ENCODE results near the gene PCDHB15.

Gene PCDHB15

DNA sequence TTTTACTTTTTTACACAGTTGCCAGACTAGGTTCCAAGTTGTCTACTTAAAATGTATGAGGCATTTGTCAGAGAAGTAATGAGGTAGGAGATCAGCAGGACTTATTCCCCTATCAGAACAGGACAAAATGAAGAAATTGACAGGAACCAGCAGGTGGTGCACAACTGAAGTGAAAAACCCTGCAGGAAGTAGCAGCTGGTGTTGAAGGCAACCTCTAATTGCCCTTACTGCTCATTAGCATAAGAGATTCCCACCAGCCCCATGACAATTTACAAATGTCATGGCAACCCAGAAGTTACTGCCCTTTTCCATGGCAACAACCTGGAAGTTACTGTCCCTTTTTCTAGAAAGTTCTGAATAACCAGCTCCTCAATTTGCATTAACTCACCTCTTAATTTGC is 5.4 kb downstream of the PCDHB15 start:
- DNase-seq, result no peak

DNA sequence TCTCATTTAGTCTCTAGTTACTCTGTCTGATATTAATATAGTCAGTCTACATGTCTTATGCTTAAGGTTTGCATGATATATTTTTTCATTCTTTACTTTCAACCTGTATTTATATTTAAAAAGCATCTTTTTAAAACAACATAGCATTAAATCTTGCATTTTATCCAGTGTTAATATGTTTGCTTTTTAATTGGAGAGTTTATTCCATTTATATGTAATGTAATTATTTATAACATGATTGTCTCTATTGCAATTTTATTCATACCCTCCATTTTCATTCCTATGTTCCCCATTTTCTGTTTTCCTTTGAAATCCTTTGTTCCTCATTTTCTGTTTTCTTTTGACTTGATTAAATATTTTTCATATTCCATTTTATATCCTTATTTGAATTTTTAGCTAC is 13.3 kb downstream of the PCDHB15 start:
- DNase-seq, result no peak

DNA sequence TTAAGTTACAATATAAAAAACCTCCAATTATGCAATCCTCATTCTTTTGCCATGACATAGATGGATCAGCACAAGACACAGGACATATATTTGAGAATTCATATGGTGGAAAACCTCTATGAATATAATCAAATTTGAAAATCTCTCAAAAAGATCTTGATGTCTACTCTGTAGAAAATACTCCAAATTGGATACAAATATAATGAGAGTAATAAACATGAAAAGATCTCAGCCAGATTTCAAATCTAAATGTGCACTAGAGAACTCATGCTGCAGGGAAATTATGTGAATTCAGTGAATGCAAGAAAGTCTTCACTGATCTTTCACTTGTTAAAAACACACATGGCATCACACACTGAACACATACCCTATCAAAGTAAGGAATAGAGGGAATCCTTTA is 13.8 kb downstream of the PCDHB15 start:
- DNase-seq, result no peak

DNA sequence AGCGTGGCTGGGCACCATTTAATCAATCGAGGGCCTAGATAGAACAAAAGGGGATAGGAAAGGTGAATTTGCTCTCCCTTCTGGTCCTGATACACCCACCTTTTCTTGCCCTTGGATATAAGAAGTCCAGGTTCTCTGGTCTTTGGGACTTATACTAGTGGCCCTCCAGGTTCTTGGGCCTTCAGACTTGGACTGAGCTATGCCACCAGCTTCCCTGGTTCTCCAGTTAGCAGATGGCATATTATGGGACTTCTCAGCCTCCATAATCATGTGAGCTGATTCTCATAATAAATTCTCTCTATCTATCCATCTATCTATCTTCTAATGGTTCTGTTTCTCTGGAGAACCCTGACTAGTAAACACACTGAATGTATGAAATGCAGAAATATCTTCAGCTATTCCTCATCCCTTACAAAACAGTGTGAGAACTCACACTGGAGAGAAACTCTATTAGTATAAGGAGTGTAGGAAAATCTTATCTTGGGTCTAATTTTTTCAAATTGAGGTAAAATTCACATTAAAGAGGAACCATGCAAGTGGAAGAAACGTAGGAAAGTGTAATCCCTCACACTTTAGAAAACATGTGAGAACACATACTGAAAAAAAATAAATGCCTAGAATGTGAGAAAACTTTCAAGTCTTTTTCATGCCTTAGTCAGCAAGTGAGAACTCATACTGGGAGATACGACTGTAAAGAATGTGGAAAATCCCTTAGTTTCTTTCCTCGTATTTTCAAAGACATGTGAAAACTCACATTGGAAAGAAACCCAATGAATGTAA is 15.5 kb downstream of the PCDHB15 start:
- DNase-seq, result no peak

DNA sequence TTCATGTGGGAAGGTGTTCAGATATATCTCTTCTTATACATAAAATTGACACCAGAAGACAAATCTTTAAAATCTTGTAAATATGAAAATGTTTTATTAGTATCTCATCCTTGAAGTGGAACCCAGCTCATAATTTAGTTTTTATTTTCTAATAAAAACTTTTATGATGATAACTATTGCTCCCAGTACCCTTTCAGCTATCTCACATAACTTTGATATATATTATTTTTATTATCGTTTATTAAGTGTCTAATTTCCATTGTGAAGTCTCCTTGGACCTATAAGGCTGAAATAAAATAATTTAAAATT is 16.0 kb downstream of the PCDHB15 start:
- no peak for DNase-seq

DNA sequence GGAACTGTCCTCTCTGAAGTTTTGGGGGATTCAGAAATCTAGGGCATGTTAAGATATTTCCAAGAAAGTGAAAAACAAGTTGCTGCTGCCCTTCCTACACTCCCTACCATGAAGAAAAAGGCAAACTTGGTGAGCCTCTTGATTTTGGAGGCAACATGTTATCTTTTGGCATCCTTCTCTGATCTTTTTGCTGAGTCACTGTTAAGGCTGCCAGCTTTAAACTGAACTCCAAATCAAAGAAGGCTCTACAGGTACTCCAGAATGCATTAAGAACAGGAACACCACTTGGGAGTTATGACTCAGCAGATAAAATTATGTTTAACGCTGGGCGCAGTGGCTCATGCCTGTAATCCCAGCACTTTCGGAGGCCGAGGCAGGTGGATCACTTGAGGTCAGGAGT is 24.0 kb downstream of the PCDHB15 start:
- DNase-seq, result no peak

DNA sequence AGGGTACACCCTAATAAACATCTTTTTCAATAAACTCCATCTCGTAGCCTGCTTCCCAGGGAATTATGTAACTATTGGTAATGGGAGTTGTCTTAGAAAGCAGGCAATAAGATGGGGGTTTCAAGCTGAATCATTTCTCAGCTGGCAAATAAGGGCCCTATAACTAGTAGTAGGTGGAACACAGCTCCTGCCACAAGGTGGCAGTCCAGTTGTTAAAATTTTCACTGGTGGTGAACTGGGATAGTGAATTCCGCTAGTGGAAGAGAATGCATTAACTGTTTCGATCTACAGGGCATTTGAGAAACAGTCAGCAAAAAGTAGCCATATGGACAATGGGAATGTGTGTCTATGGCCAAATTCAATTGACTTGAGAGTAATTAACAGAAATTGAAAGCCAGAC is 27.7 kb downstream of the PCDHB15 start:
- DNase-seq, result no peak

DNA sequence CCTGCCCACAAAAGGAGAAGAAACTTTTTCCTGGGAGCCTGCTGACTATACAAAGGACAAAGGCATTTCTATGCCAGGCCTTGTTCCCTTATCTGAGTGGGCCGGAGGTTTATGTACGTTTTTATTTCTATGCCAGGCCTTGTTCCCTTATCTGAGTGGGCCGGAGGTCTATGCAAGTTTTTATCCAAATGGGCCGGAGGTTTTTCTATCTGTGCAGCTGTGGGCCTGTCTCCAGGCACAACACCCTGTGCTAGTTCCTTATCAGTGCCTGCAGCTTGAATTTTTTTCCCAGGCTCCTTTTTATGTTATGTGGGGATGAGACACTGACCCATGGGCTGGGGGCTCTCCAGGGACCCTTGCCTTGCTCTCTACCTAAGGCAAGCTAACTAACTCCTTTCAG is 53.2 kb downstream of the PCDHB15 start:
- no peak for DNase-seq

Measured in stimulated activated naive CD4-positive, alpha-beta T cell treated with Interleukin-2 at 50 U/mL for 16 hours (primary cell).